Measurements from ENCODE around the gene HMG20B.

DNA sequence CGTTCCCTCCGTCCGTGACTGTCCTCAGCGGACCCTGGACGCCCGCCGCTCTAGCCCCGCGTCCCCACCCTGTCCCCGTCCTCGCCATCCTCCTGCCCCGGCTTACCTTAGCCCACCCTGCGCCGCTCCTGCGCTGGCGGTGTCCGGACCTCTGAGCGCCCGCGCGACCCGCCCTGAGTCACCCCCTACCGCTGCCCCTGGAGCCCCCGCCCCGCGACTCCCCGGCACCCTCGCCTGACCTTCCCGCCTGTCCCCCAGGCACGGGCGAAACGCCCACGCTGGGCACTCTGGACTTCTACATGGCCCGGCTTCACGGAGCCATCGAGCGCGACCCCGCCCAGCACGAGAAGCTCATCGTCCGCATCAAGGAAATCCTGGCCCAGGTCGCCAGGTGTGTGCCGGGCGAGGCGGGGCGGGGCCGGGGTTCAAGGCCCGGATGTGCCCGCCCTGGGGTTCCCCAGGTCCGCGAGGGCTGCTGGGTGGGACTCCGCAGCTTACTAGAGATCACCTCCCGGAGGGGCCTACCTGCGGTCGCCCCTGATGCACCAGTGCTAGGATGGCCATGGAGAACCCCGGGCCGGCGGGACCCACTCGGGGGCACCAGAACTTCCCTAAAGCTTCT lies 5.1 kb downstream of the HMG20B start:
- TF ChIP-seq TAF1 (IDR thresholded peaks at IDR 0.05; ENCODE audit: borderline replicate concordance, low read depth, low read length) (no peak), POLR2A (IDR thresholded peaks at IDR 0.05; ENCODE audit: low read depth, low read length) (no peak), POLR2AphosphoS5 (IDR thresholded peaks at IDR 0.05; ENCODE audit: low read depth, low read length) (no peak)
